Measurements from ENCODE around the gene KCTD21. TPM values are rescaled to one million over a fixed set of nuclear protein-coding genes. Genes with fewer than 3 reads are reported as not detected.

The KCTD21 gene
- total RNA-seq, 4 donors from 2014 or later = 9.6 to 21.5 (median 13.7) TPM

DNA sequence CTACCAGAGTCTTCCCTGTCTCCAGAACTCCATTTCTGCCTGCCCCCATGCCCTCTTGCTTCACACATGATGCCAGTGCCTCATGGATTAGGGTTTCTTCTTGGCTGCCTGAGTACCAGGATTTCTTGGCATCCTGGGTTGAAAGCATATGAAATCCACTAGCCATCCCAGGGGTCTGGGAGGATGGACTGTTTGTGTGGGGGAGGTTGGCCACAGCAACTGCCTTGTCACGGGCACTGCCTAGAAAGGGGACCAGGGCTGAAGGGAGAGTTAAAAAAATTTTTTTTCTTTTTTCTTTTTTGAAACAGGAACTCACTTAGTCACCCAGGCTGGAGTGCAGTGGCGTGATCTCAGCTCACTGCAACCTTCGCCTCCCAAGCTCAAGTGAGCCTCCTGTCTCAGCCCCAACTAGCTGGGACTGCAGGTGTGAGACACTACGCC is 4.5 kb upstream of the KCTD21 start:
- DNase-seq (ENCODE audit: low spot score) = no peak
- no peak for ATAC-seq (ENCODE audit: low FRiP score)

DNA sequence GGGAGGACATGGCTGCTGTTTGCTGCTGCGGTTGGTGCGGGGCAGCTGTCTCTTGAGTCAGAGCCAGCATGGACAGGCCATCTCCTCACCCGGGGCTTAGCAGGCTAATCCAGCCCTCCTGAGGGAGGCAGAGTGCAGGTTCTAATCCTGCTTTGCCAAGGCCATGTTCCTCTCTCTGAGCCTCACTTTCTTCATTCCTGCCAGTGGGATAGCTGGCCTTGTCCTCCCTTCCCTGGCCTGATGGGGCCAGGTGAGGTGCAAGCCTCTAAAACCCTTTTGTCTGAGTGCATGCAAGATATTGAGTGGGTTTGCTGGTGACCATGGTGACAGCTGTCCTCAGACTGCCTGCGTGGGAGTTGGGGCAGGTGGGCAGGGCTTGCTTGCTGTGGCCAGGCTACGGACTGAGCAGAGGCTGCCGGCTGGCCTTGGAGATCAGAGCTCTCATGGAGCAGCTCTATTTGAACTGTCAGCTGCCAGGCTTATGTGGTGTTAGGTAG is 3.8 kb upstream of the KCTD21 start:
- TF ChIP-seq, protein P1, sequence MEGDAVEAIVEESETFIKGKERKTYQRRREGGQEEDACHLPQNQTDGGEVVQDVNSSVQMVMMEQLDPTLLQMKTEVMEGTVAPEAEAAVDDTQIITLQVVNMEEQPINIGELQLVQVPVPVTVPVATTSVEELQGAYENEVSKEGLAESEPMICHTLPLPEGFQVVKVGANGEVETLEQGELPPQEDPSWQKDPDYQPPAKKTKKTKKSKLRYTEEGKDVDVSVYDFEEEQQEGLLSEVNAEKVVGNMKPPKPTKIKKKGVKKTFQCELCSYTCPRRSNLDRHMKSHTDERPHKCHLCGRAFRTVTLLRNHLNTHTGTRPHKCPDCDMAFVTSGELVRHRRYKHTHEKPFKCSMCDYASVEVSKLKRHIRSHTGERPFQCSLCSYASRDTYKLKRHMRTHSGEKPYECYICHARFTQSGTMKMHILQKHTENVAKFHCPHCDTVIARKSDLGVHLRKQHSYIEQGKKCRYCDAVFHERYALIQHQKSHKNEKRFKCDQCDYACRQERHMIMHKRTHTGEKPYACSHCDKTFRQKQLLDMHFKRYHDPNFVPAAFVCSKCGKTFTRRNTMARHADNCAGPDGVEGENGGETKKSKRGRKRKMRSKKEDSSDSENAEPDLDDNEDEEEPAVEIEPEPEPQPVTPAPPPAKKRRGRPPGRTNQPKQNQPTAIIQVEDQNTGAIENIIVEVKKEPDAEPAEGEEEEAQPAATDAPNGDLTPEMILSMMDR (IDR thresholded peaks at IDR 0.05) = no peak
- no peak for DNase-seq (ENCODE audit: low spot score)
- ATAC-seq (ENCODE audit: low FRiP score) = no peak

More for the DNA sequence above, 4.5 kb upstream of the KCTD21 start:
- TF ChIP-seq, protein P1 (IDR thresholded peaks at IDR 0.05) = no peak

DNA sequence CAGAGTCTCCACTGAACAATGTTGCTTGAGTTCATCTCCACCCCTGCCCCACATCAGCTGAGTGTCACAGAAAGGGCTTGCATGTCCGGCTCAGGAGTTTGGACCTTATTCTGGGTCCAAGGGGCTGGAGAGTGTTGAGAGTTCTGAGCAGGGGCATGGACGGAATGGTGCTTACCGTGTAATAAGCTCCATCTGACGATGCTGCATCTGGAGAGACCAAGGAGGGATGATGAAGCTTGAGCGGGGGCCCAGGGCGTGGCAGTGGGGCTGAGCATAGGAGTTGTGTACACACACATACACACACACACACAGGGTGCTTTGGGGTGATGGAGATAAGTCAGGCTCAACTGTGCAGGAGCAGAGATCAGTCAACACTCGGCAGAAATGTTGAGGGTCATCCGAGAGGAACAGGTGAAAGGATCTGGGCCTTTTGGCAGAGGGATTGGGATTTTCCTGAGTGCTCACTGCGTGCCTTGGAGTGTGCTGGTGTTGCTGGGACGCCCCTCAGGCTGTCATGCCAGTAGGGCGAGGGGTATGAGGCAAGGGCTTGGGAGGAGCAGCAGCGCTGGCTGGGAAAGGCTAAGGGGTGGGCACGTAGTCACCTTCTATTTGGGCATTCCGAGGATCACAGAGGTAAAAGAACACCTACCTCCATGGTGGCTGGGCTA is 2.6 kb upstream of the KCTD21 start:
- TF ChIP-seq, protein P1 (IDR thresholded peaks at IDR 0.05) = no peak
- DNase-seq (ENCODE audit: low spot score) (no peak), ATAC-seq (ENCODE audit: low FRiP score) (no peak)

DNA sequence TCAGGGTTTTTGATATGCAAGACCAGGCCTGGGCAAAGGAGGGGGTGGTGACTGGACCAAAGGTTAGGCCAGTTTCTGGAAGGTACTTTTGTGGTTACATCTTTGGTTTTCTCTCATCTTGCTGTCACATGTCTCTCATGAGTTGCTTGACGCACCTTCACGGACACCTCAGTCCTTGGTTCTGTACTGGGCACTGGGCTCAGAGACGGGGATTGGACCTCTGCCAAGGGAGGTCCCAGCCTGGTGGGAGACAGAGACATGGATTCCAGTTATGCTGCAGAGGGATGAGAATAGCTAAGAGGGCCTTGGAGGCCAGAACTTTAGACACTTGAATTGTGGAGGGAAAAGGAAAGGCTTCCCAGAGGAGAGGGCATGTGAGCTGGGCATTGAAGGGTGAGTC is 1.9 kb upstream of the KCTD21 start:
- TF ChIP-seq, protein P1 (IDR thresholded peaks at IDR 0.05) = no peak
- no peak for DNase-seq (ENCODE audit: low spot score)
- no peak for ATAC-seq (ENCODE audit: low FRiP score)

DNA sequence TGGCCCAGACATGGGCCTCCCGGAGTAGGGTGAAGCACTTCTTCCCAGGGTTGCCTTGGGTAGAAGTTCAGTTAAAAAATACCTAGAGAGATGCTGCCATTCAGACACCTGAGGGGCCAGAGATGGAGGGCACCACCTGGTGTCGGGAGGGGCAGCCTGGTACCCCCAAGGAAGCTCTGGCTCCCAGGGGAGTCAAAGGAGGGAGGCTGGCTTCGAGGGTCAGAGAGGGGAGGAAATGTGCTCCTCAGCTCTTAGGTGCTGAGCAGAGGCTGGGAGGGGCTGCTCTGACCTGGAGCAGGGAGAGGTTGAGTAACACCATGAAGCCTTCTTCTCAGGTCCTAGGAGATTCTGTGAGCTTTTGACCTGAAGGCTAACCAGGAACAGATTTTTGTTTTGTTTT is 1.4 kb upstream of the KCTD21 start:
- DNase-seq (ENCODE audit: low spot score) = no peak
- TF ChIP-seq, protein P1 (IDR thresholded peaks at IDR 0.05) = no peak
- ATAC-seq (ENCODE audit: low FRiP score) = no peak

DNA sequence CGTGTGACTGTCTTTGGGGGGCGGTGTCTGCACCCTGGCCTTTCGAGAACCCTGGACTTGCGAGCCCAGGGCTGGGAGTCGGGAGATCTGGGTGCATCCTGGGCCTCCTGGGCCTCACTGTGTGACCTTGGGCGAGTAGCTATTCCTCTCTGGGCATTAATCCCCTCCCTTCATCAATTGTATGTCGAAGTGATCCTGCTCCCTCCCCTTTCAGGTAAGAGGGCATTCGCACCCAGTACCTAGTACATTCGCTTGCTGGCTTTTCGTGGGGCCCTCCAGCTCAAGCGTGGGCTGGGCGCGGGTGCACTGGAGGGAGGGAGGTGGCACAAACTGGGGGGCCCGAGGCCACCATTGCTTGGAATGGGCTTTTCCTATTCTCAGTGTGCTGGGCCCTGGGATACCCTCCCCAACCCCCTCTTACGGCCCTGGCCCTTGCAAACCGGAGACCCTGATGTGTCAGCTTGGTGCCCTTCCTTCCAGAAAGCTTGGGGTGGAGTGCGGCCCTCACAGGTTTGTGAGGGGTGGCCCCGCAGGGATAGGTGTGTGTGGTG is 823 bp upstream of the KCTD21 start:
- DNase-seq (ENCODE audit: low spot score) = no peak
- no peak for ATAC-seq (ENCODE audit: low FRiP score)
- TF ChIP-seq, protein P1 (IDR thresholded peaks at IDR 0.05) = no peak
